Hepatocyte (in vitro differentiated cells): ENCODE data around the gene RNF115.
"Not testable (repeated sequence)": the region's sequence is repeated elsewhere in the genome, so short reads cannot be mapped to it uniquely, and the experiment has no call there.

Source experiments
- CTCF ChIP-seq: fragments of 200-600 bp; sonication (generic); IDR thresholded peaks from 2 replicates; pipeline ENCODE4 v1.5.1; 2016; ENCODE audit warnings: antibody characterized with exemption, mild to moderate bottlenecking; ENCODE audit not compliant: poor library complexity
- EZH2 ChIP-seq: fragments of 200-600 bp; sonication (generic); IDR thresholded peaks from 2 replicates; pipeline ENCODE4 v1.6.1; 2016; ENCODE audit warnings: antibody characterized with exemption, mild to moderate bottlenecking, borderline replicate concordance
- EZH2phosphoT487 ChIP-seq: fragments of 200-600 bp; sonication (generic); IDR thresholded peaks from one replicate; pipeline ENCODE4 v1.6.1; 2018; ENCODE audit warnings: antibody characterized with exemption, mild to moderate bottlenecking, low read depth, moderate library complexity; ENCODE audit not compliant: unreplicated experiment, severe bottlenecking

DNA sequence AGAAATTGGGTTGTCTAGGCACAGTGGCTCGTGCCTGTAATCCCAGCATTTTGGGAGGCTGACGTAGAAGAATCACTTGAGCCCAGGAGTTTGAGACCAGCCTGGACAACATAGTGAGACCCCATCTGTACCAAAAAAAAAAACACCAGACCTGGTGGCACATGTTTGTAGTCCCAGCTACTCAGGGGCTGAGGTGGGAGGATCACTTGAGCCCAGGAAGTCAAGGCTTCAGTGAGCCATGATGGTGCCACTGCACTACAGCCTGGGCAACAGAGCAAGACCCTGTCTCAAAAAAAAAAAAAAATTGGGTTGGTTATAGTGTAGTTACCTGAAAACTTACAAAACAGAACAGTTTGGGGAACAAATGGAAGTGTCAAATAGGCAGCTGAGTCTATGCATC, 6.9 kb upstream of the RNF115 start:
- not testable (repeated sequence) for TF ChIP-seq CTCF, EZH2, EZH2phosphoT487
